Activated CD8-positive, alpha-beta memory T cell treated with anti-CD3 and anti-CD28 coated beads for 24 hours (primary cell): ENCODE data around the gene PNKD.

Source experiments
- DNase-seq: peaks from one replicate; pipeline ENCODE4 v3.0.0-alpha.2; 2020

The PNKD gene

GRCh38 chr2:218320704-218321336, 50.5 kb downstream of the PNKD start:
- no peak for DNase-seq

GRCh38 chr2:218322768-218323525, 52.6 kb downstream of the PNKD start:
- DNase-seq = peak; percentile 85

- no peak for DNase-seq
These were observed 53.5 kb downstream of the PNKD start for GRCh38 chr2:218323526-218324472.

- DNase-seq = no peak
These were observed 55.3 kb downstream of the PNKD start for GRCh38 chr2:218325566-218326160.

GRCh38 chr2:218326315-218326714, 56.0 kb downstream of the PNKD start:
- DNase-seq = no peak

GRCh38 chr2:218327451-218328210, 57.3 kb downstream of the PNKD start:
- DNase-seq = no peak

GRCh38 chr2:218328294-218328693, 58.0 kb downstream of the PNKD start:
- no peak for DNase-seq

- no peak for DNase-seq
These were observed 58.9 kb downstream of the PNKD start for GRCh38 chr2:218329027-218329825.

GRCh38 chr2:218329826-218330593, 59.7 kb downstream of the PNKD start:
- DNase-seq = no peak

- DNase-seq = no peak
These were observed 61.4 kb downstream of the PNKD start for GRCh38 chr2:218331745-218332144.

GRCh38 chr2:218332288-218332687, 62.0 kb downstream of the PNKD start:
- DNase-seq = no peak

- no peak for DNase-seq
These were observed 62.8 kb downstream of the PNKD start for GRCh38 chr2:218332920-218333645.

- no peak for DNase-seq
These were observed 64.2 kb downstream of the PNKD start for GRCh38 chr2:218334531-218334930.

GRCh38 chr2:218340656-218341055, 70.3 kb downstream of the PNKD start:
- no peak for DNase-seq

- no peak for DNase-seq
These were observed 71.1 kb downstream of the PNKD start for GRCh38 chr2:218341381-218341780.

- no peak for DNase-seq
These were observed 72.5 kb downstream of the PNKD start for GRCh38 chr2:218342837-218343236.

GRCh38 chr2:218343591-218343990, 73.3 kb downstream of the PNKD start:
- DNase-seq = no peak

GRCh38 chr2:218344090-218344754, 73.9 kb downstream of the PNKD start:
- DNase-seq = no peak

- no peak for DNase-seq
These were observed 74.6 kb downstream of the PNKD start for GRCh38 chr2:218344755-218345417.
